Stimulated activated CD8-positive, alpha-beta memory T cell treated with anti-CD3 and anti-CD28 coated beads, Interleukin-2, amount 100 ng/mL, for 1 hour (primary cell): ENCODE measurements around the gene BAZ1A.
"Not testable (repeated sequence)": the region's sequence is repeated elsewhere in the genome, so short reads cannot be mapped to it uniquely, and the experiment has no call there.

ENCODE experiments used
- DNase-seq, 2 donors: peaks; one replicate each; pipeline ENCODE4 v3.0.0-alpha.2; 2020; ENCODE audit warnings: low read depth in 2 of 2

BAZ1A gene

GRCh38 chr14:34781242-34781641, 93.9 kb downstream of the BAZ1A start:
- no peak for DNase-seq

GRCh38 chr14:34780646-34781045, 94.5 kb downstream of the BAZ1A start:
- DNase-seq, result no peak

- DNase-seq, result no peak
Observed at GRCh38 chr14:34778744-34779143, 96.4 kb downstream of the BAZ1A start.

GRCh38 chr14:34776611-34777010, 98.5 kb downstream of the BAZ1A start:
- DNase-seq, result no peak

GRCh38 chr14:34775922-34776321, 99.2 kb downstream of the BAZ1A start:
- no peak for DNase-seq

- no peak for DNase-seq
Observed at GRCh38 chr14:34775342-34775741, 99.8 kb downstream of the BAZ1A start.

- no peak for DNase-seq
Observed at GRCh38 chr14:34770901-34771300, 104.3 kb downstream of the BAZ1A start.

GRCh38 chr14:34766606-34767005, 108.6 kb downstream of the BAZ1A start:
- no peak for DNase-seq

- DNase-seq, result no peak
Observed at GRCh38 chr14:34766060-34766459, 109.1 kb downstream of the BAZ1A start.

- no peak for DNase-seq
Observed at GRCh38 chr14:34755215-34755614, 119.9 kb downstream of the BAZ1A start.

- DNase-seq, result no peak
Observed at GRCh38 chr14:34754687-34755086, 120.5 kb downstream of the BAZ1A start.

- no peak for DNase-seq
Observed at GRCh38 chr14:34750670-34751069, 124.5 kb downstream of the BAZ1A start.

GRCh38 chr14:34750233-34750632, 124.9 kb downstream of the BAZ1A start:
- DNase-seq, result no peak

- DNase-seq, result no peak
Observed at GRCh38 chr14:34749408-34749807, 125.8 kb downstream of the BAZ1A start.

GRCh38 chr14:34742270-34743115, 132.7 kb downstream of the BAZ1A start:
- DNase-seq, result no peak

GRCh38 chr14:34741840-34742239, 133.3 kb downstream of the BAZ1A start:
- DNase-seq, result no peak

GRCh38 chr14:34740139-34740538, 135.0 kb downstream of the BAZ1A start:
- not testable (repeated sequence) for DNase-seq

GRCh38 chr14:34737079-34737478, 138.1 kb downstream of the BAZ1A start:
- DNase-seq, result not testable (repeated sequence)

- no peak for DNase-seq
Observed at GRCh38 chr14:34733245-34733644, 141.9 kb downstream of the BAZ1A start.

- no peak for DNase-seq
Observed at GRCh38 chr14:34732802-34733201, 142.4 kb downstream of the BAZ1A start.

- DNase-seq, result no peak
Observed at GRCh38 chr14:34723867-34724266, 151.3 kb downstream of the BAZ1A start.

GRCh38 chr14:34722723-34723545, 152.2 kb downstream of the BAZ1A start:
- peak in 1 of 2 donors; percentile 2 for DNase-seq

GRCh38 chr14:34721129-34721528, 154.0 kb downstream of the BAZ1A start:
- no peak for DNase-seq
